Thoracic aorta (tissue), 2 donors: ENCODE results near the gene NPBWR2. TPM values are rescaled to one million over a fixed set of nuclear protein-coding genes. Genes with fewer than 3 reads are reported as not detected.

Experiments
- total RNA-seq, 2 donors: library from RNA; depleted of rRNA; stranded (reverse); fragments of >200 nt; gene quantifications; one replicate each; pipeline versions ENCODE4 v1.1.0 to v1.2.3, GENCODE V29; 2016

Gene NPBWR2
- total RNA-seq, 2 donors from 2014 or later: not detected

Other genes starting within 250 kb of the NPBWR2 start
- not detected for gene ABHD16B, start 246.1 kb downstream of the NPBWR2 start, total RNA-seq
- 100 to 1,000 TPM; 106 to 159 TPM for gene TPD52L2, start 242.3 kb downstream of the NPBWR2 start, total RNA-seq
- gene DNAJC5, start 212.4 kb downstream of the NPBWR2 start, total RNA-seq: 10 to 100 TPM; 48.5 to 61.2 TPM
- 10 to 100 TPM; 27.3 to 40.5 TPM for gene UCKL1, start 151.1 kb downstream of the NPBWR2 start, total RNA-seq
- 10 to 100 TPM; 10.2 to 13.8 TPM for gene ZNF512B, start 137.6 kb downstream of the NPBWR2 start, total RNA-seq
- gene SAMD10, start 127.9 kb downstream of the NPBWR2 start, total RNA-seq: 1 to 10 TPM in 1 of 2 donors, under 1 TPM in 1; 0.78 to 3.0 TPM
- 10 to 100 TPM; 51.9 to 52.9 TPM for gene PRPF6, start 126.4 kb downstream of the NPBWR2 start, total RNA-seq
- gene C20orf204, start 71.4 kb downstream of the NPBWR2 start, total RNA-seq: 1 to 10 TPM in 1 of 2 donors, under 1 TPM in 1; 0.81 to 3.2 TPM
- gene SOX18, start 57.9 kb downstream of the NPBWR2 start, total RNA-seq: 10 to 100 TPM in 1 of 2 donors, 1 to 10 TPM in 1; 4.2 to 15.3 TPM
- gene TCEA2, start 44.4 kb downstream of the NPBWR2 start, total RNA-seq: 10 to 100 TPM; 30.1 to 48.6 TPM
- gene RGS19, start 28.0 kb downstream of the NPBWR2 start, total RNA-seq: 10 to 100 TPM; 20.6 to 41.2 TPM
- 1 to 10 TPM; 1.1 to 3.2 TPM for gene OPRL1, start 27.5 kb downstream of the NPBWR2 start, total RNA-seq
- not detected for gene LKAAEAR1, start 23.2 kb downstream of the NPBWR2 start, total RNA-seq
- not detected for gene MYT1, start 56.9 kb upstream of the NPBWR2 start, total RNA-seq
- 100 to 1,000 TPM in 1 of 2 donors, 10 to 100 TPM in 1; 55.9 to 113 TPM for gene PCMTD2, start 148.2 kb upstream of the NPBWR2 start, total RNA-seq